HG03060 (cell line): ENCODE data around the gene PTCD3.

Experiments
- ATAC-seq: cut with Tn5 transposase; IDR thresholded peaks from one replicate; pipeline ENCODE4 v1.9.1; 2021; ENCODE audit warnings: low read depth, moderate number of reproducible peaks; ENCODE audit not compliant: unreplicated experiment

PTCD3 gene

DNA sequence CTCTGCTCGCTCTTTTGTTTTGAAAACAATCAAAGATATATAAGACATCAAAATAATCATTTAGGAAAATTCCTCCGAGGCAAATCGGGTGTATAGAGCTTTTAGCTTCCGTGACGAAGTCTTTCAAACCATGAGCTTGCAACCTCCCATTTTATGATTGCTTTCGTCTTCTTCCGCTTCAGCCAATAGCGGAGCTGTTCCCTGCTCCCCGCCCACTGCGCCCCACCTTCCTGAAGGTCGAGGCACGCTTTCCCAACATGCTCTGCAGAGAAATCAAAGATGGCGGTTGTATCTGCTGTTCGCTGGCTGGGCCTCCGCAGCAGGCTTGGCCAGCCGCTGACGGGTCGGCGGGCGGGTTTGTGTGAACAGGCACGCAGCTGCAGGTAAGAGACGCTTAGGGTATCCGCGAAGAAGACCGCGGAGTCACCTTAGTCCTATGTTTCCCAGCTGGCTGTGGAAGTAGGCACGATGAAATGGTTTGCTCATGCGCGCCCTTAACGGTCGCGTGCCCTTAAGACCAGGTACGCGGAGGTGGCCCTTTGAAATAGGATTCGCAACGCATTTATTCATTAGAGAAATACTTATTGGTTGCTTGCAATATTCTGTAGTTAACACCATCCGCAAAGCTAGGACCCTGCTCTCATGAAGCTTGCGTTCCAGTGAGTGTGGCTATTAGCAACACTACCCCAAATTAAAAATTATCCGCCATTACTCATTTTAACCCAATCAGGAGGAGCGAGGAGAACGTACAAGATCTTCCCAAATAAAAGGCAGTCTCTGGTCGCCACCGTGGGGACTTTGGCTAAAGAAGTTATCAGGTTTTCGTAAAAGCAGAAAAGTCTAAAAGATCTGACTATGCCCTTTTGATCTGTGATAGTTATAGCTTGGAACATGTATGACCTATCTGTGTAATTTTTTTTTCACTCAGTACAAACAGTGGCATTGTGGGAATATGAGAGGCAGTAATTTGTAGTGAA lies at the start of gene PTCD3:
PTCD3 (plus strand) TSS at position 267 of the 977 bp plus-strand sequence; CDS start at position 280, 13 bp downstream.
- ATAC-seq, result peak; percentile 89

DNA sequence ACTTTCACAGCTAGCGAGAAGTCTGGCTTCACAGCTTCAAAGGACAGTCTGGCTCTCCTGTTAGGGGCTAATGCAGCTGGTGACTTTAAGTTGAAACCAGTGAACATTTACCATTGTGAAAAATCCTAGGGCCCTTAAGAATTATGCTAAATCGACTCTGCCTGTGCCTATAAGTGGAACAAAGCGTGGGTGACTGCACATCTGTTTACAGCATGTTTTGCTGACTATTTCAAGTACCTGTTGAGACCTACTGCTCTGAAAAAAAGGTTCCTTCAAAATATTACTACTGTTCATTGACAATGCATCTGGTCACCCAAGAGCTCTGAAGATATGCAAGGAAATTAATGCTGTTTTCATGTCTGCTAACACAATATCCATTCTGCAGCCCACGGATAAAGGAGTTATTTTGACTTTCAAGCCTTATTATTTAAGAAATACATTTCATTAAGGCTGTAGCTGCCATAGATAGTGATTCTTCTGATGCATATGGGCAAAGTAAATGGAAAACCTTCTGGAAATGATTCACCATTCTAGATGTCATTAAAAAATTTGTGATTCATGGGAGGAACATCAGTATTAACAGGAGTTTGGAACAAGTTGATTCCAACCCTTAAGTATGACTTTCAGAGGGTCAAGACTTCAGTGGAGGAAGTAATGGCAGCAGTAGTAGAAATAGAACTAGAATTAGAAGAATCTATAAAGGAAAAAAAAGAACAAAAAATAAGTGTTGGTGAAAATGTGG lies 49.3 kb upstream of the PTCD3 start:
- ATAC-seq, result no peak

DNA sequence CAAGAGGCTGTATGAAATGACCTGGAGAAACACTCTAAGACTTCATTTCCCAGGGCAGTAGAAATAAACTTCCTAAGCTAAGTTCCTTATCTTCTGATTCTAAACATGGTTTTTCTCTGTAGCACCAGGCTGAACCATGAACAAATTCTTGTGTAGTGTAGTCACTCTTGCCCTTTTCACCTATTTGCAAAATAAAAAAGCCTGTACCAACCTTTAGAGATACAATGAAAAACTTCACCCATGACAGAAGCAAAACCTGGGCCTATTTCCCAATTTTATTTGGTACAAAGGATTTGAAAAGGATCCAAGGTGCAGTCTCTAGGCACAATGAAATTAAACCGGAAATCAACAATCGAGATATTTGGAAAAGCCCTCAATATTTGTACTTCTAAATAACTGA lies 44.0 kb upstream of the PTCD3 start:
- ATAC-seq, result no peak

DNA sequence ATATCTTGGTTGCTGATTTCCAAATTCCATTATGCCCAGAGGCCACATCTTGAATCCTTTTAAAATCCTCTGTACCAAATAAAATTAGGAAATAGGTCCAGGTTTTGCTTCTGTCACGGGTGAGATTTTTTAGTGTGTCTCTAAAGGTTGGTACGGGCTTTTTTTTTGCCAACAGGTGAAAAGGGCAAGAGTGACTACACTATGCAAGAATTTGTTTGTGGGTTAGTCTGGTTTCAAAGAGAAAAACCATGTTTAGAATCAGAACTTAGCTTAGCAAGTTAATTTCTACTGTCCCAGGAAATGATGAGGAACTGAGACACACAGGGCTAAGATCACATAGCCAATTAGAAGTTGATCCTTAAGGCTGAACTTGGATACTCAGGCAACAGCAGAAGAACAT lies 42.0 kb upstream of the PTCD3 start:
- no peak for ATAC-seq

DNA sequence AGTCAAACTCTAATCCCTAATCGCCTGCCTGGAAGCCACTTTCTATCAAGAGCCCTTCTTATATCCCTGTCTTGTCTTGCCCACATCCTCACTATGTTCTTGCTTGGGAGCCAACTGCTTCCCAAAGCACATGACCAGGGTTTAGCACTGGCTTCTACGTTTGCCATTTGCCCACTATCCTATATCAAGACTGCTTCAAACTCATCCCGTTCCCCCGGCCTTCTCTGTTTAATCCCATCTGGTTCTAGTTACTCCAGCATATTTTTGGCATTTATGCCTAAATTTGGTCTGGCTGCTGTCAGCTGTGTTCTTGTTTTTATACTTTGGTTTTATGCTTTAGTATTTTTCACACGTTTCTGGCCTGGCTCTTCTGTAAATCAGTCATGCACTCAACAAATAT lies 40.5 kb upstream of the PTCD3 start:
- no peak for ATAC-seq

DNA sequence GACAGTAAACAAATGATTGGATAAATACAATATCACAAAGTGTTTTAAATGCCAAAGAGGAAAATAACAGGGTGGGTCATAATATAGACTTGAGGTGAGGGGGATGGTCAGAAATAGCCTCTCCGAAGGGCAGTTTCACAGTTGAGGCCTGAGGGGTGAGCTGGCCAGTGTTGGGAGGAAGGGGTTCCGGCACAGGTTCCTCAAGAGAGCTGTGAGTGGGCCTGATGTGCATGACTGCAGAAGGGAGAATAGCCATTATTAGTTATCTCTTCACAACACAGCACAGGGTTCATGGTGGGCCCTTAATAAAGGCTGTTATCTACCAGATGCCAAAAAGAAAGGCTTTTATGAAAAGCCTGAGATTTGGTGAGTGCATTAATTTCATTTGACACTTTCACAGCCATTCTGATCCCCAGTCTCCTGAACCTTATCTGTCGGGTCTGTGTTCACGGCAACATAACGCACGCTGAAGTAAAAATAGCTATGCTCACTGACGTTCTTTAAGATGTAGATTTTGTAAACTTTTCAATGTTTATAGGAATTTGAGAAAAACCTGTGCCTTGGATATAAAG lies 39.9 kb upstream of the PTCD3 start:
- no peak for ATAC-seq

DNA sequence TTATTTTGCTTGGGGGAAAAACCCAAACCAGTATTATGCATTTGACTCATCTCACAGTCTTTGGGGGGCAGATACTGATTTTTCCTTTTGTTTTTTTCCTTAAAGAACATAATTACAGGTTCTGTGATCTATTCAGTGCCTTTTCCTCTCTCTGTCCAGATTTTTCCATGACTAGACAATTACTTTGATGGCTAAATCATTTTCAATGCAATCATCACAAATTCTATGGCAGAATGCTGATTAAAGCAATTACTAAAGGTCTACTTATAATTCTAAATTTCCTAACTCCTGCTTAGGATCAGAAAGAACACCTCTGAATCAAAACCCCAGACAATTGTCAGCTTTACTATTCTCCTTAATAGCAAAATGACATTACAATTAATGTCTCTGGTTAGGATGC lies 39.1 kb upstream of the PTCD3 start:
- ATAC-seq, result no peak

DNA sequence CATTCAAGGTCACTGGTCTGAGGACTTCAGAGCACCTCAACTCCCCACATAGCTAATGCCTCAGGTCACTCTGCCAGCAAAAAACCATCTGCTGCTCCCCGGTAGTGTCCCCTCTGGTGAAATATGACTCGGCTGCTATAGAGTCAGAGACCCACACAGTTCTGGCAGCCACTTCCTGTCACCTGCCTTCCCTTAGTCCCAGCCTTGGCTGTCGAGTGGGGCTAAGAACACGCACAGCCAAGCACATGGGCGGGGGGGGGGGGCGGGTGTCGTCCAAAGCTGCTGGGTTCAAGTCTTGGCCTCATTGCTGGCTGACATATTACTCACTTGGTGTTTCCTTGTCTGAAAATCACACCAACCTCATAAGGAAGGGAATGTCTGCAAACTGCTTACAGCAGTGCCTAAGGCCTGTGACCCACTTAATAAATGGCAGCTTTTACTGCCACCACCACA lies 37.9 kb upstream of the PTCD3 start:
- no peak for ATAC-seq

DNA sequence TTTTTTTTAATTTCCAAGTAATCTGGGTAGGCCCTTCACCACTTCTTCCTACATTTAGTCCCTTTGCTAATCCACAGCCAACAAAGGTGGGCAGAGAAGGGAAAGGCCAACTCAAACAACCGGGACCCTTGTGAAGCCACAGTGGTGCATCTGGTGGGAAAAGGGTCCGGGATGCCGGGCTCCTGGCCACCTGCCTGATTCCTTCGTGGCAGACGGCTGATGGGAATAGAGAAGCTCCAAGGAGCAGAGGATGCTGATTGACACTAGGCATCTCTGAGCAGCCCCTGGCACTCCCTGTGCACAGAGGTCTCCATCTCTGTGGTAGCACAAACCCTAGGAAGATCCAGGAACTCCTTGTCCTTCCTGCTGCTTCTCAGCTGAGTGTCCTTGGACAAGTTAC lies 37.4 kb upstream of the PTCD3 start:
- no peak for ATAC-seq

DNA sequence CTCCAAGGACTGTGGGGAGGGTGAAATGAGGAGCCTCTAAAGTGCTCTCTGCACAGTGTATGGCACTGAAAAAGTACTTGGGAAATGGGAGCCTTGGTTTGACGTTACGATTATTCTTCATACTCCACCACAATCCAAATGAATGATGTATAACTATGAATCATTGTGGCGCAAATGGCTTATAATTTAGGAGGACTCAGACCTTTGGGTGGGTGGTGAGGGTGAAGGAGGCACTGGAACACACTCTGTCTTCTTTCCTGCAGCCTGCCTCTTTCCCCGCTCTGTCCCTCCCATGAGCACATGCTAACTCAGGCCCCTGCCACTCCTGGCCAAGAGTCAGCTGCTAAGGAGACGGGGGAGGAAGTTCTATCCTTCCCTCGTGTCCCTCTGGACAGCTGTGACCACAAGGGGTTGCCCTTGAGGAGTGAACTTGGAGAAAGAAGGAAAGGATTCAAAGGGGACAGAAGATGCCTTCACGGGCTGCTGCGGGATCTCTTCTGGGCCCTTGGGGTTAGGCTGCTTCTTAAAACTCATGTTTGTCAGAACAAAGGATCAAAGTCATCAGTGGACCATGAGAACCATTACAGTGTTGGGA lies 36.8 kb upstream of the PTCD3 start:
- no peak for ATAC-seq

DNA sequence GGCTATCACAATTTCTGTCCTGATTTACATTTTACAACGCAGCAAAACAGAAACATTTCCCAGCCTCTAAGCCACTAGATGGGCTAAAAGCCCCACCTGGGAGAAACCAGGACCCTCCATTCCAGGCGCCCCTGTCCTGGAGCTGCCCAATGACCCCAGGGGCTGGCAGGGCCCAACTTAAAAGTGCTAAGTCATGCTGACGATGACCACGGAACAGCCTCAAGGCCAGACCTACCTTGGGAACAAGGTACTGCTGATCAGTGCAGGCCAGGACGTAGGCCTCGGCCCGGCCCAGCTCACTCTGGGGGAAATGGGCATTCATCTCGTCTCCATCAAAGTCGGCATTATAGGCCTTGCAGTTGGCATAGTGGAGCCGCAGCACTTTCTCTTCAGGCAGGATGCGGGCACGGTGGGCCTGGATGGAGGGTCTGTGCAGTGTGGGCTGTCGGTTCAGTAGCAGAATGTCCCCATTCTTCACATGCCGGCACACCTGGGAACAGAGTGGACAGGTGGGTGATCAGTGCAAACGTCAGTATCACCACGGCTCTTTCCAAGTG lies 36.2 kb upstream of the PTCD3 start:
- no peak for ATAC-seq

DNA sequence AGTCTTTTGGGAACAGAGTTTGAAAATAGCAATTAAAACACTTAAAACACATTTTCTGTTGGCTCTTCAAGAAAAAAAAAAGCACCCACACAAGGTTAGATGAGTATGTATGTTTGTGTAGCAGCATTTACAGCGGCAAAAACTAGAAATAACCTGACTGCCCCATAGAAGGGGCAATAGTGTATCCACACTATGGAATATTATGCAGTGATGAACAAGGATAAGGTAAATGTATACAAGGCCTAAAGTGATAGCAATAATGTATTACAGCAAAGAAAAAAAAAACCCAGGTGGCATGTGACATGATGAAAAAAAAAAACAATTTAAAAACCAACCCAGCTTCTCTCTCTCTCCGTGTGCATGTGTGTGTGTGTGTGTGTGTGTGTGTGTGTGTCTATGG lies 35.2 kb upstream of the PTCD3 start:
- ATAC-seq, result no peak

DNA sequence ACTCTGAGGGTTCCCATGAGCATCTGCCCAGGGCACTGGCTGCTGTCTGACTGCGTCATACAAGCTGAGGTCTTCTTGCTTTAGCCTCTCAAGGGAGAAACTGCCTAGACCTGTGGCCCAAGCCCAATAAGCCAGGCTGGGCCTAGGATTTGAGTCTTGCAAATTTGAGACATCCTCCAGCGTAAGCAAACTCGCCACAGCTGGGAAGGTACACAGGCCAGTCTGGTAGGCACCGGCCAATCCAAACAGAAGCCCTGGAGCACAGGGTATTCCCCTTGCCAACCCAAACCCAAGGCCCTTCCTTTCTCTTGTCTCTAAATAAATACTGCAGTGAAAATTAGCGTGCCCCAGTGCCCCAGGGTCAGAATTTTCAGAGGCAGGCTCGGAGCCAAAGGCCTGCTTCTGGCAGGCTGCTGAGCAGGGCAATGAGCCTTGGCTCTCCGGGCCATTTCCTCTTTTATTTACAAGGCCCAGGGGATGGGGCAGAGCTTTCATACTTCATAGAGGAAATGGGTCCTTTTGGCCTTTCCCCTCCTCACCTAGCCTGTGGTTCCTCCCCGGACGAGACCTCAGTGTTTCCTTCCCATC lies 33.7 kb upstream of the PTCD3 start:
- ATAC-seq, result no peak

DNA sequence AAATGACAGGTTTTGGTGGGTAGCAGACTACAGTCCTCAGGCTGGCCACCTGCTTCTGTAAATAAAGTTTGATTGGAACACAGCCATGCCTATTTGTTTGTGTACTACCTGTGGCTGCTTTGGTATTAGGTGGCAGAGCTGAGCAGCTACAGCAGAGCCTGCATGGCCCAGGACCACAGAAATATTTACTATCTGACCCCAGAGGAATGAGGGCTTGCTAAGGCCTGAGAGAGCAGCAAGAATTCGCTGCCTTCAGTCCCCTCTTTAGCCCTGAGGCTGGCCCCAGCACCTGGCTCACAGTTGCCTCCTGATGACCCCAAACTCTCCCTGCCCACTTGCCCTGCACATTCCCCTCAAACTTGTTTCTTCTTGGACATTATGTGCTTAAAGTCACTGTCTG lies 32.8 kb upstream of the PTCD3 start:
- ATAC-seq, result no peak

DNA sequence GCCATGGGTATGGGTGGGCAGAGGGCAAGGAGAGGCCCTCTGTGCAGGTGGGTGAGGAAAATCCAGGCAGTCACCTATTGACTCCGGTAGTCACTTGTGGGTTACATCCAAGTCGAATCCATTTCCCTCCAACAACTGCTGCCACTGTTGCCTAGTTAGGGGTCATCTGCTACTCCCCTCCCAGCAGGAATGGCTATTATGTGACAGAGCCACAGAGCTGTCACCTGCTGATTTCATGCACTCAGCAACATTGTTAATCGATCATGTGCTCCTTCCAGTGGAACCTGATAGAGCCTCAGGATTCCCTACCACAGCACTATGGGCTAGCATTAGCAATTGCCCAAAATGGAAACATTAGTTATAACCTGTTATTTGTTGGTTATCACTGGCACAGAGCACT lies 31.8 kb upstream of the PTCD3 start:
- ATAC-seq, result no peak

DNA sequence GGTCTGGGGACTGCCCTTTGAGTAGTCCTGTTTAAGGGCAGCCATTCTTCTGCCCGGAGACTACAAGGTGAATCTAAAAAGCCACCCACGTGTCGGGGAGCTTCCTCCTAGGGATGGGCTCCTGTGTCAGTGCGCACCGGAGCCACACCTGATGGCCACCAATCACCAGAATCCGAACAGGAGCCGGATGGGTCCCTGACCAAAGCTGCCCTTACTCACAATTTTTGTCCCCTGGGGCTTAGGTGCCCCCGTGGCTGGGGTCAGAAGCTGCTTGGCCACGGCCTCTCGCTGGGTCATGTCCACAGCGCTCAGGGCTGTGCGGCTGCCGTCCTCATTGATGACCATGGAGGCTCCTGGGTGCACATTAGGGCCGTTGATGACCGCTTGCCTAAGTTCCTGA lies 31.2 kb upstream of the PTCD3 start:
- ATAC-seq, result no peak

DNA sequence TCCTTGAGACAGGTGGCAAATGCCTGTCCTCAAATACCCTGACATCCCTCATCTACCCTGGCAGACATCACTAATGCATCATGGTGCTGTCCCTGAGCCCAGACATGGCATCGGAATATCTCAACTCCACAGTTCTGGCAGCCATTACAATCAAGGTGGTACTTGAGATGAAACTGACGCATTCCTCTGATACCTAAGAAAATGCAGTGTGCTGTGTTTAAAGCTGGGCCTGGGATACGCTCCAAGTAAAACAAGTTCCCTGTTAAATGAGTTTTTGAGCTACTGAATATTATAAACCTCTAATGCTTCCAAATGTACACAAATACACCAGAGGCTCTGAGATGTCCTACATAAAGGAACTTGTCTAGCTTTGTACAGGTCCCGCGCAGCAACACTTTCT lies 30.1 kb upstream of the PTCD3 start:
- no peak for ATAC-seq

DNA sequence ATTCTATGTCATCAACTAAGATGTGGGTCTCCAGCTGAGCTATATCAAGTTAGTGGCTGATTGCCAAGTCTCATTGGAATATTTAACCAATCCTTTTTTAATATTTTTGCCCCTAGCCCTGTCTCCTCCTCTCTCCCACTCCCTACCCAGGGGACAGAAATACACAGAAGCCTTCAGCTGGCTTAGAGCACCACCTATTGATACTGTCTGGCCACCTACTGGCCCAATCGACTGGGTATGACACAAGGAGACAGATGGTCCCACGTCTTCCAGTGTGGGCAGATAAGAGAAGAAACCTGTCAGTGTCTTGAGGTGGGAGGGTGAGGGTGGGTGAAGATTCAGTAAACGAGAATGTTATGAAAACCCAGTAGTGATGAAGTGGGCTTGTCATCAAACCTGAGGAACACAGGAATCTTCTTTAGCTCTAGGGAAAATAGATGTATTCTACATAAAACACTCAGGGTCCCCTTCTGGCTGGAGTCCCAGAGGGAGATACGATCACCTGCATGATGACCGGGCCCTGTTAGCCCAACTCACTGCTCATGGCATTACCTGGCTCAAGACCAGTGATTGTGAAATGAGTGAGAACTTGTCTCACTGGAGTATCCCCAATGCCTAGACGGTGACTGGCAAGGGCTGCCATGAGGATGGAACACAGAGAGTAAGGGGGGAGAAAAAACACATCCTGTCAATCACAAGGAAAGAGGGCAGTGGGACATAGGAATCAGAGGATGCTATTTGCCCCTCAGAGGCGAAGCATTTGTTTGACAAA lies 27.1 kb upstream of the PTCD3 start:
- ATAC-seq, result no peak
